Ascending aorta (tissue), 2 donors: Measurements from ENCODE around the gene ENTPD8. TPM values are rescaled to one million over a fixed set of nuclear protein-coding genes. Genes with fewer than 3 reads are reported as not detected.
"Not testable (repeated sequence)": the region's sequence is repeated elsewhere in the genome, so short reads cannot be mapped to it uniquely, and the experiment has no call there.

Source experiments
- DNase-seq, 2 donors: peaks; one replicate each; pipeline ENCODE4 v3.0.0-alpha.2; 2019; ENCODE audit warnings: low spot score in 2 of 2
- H3K27ac ChIP-seq, 2 donors: fragments of 200-600 bp; sonication (generic); one replicate each; pipeline ENCODE4 v1.5.1; 2016 to 2017; ENCODE audit warnings: mild to moderate bottlenecking in 1 of 2
- H3K27me3 ChIP-seq: fragments of 200-600 bp; sonication (generic); one replicate; pipeline ENCODE4 v1.5.1; 2017
- H3K36me3 ChIP-seq, 2 donors: fragments of 200-600 bp; sonication (generic); one replicate each; pipeline ENCODE4 v1.5.1; 2016
- H3K4me1 ChIP-seq, 2 donors: fragments of 200-600 bp; sonication (generic); one replicate each; pipeline ENCODE4 v1.5.1; 2016 to 2017; ENCODE audit warnings: mild to moderate bottlenecking in 1 of 2
- H3K4me3 ChIP-seq, 2 donors: fragments of 200-600 bp; sonication (generic); one replicate each; pipeline ENCODE4 v1.5.1; 2016 to 2017; ENCODE audit warnings: mild to moderate bottlenecking in 1 of 2
- H3K9me3 ChIP-seq, 2 donors: fragments of 200-600 bp; sonication (generic); one replicate each; pipeline ENCODE4 v1.5.1; 2016
- intact Hi-C: fragments of 100-400 bp; cut with DNase I; formaldehyde crosslinking; loops from one replicate; pipeline ENCODE4 v1.15.1; 2023
- total RNA-seq: library from RNA; depleted of rRNA; stranded (reverse); fragments of >200 nt; gene quantifications from one replicate; pipeline ENCODE4 v1.1.0, GENCODE V29; 2016
- TF ChIP-seq, protein P1 (sequence below), 3 experiments: fragments of 200-600 bp in 2 of 3; fragments of 450-650 bp in 1 of 3; sonication (generic) in 2 of 3; IDR thresholded peaks; one replicate each; pipeline ENCODE4 v1.5.1; 2016 to 2019; ENCODE audit warnings: antibody characterized with exemption in 3 of 3, mild to moderate bottlenecking in 1 of 3, moderate library complexity in 1 of 3

The ENTPD8 gene
- total RNA-seq, 1 donor from 2014 or later: not detected

DNA sequence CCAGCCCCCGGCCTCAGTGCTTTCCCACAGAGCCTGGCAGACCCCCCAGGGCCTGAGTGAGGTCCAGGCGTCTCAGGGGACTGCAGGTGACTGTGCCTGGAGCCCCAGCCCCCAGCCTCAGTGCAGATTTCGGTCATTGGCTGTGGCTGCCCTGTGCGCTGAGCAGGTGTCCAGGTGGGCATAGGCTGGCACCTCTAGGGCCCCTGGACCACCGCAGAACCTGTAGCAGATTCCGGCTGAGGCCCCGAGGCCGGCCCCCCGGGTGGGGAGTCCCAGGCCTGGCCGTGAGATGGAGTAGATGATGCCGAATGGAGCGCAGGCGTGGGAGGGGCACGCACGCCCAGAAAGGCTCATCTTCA is 30.3 kb downstream of the ENTPD8 start:
- Histone ChIP-seq H3K4me3 (no peak overlapping the region), H3K36me3 (no peaks in the 10 kb centered on the region), H3K27me3 (no peaks in the 10 kb centered on the region), H3K9me3 (no peaks in the 10 kb centered on the region), H3K27ac (no peak overlapping the region), H3K4me1 (peaks cover 16 to 40% of the 10 kb centered on the region in 2 donors)
- TF ChIP-seq, protein P1, sequence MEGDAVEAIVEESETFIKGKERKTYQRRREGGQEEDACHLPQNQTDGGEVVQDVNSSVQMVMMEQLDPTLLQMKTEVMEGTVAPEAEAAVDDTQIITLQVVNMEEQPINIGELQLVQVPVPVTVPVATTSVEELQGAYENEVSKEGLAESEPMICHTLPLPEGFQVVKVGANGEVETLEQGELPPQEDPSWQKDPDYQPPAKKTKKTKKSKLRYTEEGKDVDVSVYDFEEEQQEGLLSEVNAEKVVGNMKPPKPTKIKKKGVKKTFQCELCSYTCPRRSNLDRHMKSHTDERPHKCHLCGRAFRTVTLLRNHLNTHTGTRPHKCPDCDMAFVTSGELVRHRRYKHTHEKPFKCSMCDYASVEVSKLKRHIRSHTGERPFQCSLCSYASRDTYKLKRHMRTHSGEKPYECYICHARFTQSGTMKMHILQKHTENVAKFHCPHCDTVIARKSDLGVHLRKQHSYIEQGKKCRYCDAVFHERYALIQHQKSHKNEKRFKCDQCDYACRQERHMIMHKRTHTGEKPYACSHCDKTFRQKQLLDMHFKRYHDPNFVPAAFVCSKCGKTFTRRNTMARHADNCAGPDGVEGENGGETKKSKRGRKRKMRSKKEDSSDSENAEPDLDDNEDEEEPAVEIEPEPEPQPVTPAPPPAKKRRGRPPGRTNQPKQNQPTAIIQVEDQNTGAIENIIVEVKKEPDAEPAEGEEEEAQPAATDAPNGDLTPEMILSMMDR (IDR thresholded peaks at IDR 0.05): no peak
- no peak for DNase-seq
- intact Hi-C loops: no loop called here

DNA sequence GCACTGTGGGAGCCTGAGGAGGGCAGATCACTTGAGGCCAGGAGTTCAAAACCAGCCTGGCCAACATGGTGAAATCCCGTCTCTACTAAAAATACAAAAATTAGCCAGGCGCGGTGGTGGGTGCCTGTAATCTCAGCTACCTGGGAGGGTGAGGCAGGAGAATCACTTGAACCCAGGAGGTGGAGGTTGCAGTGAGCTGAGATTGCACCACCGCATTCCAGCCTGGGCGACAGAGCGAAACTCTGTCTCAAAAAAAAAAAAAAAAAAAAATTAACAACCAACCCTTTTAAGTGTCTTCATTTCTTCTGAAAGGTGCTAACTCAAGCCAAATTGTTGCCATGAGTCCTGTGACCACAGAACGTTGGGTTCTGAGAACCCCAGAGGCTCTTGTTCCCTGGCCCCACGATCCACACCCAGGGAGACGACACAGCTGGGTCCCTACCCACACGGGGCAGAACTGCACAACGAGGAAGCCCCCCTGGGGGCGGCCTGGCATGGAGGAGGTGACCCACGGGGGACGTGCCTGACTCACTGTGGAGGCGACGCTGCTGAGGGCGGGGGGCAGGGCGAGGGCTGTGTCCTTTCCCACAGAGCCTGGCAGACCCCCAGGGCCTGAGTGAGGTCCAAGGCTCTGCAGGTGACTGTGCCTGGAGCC is 30.8 kb downstream of the ENTPD8 start:
- H3K9me3 ChIP-seq, H3K36me3 ChIP-seq, DNase-seq, intact Hi-C loops, H3K4me3 ChIP-seq, H3K27me3 ChIP-seq, H3K27ac ChIP-seq: not testable (repeated sequence)
- peaks cover 16 to 40% of the 10 kb centered on the region in 2 donors for H3K4me1 ChIP-seq

DNA sequence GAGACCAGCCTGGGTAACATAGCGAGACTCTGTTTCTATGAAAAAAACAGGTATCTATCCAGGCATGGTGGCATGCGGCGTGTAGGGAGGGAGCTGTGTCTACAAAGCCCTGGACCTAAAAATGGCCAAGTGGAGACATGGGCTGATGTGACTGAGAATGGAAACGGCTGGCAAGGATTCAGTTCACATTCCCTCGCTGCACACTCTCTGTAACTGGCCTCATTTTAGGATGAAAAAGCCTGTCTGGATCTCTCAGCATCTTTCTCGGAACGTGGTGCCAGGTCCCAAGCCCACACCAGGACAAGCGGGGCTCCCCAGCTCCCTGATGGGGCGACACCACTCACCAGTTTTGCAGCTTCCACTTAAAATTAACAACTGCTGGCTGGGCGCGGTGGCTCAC is 31.6 kb downstream of the ENTPD8 start:
- Histone ChIP-seq H3K9me3 (no peaks in the 10 kb centered on the region), H3K27me3 (no peaks in the 10 kb centered on the region), H3K4me1 (peaks cover 16 to 37% of the 10 kb centered on the region in 2 donors), H3K27ac (no peak overlapping the region), H3K36me3 (no peaks in the 10 kb centered on the region), H3K4me3 (no peak overlapping the region)
- no peak for DNase-seq
- TF ChIP-seq, protein P1 (IDR thresholded peaks at IDR 0.05): no peak
- intact Hi-C loops: no loop called here

DNA sequence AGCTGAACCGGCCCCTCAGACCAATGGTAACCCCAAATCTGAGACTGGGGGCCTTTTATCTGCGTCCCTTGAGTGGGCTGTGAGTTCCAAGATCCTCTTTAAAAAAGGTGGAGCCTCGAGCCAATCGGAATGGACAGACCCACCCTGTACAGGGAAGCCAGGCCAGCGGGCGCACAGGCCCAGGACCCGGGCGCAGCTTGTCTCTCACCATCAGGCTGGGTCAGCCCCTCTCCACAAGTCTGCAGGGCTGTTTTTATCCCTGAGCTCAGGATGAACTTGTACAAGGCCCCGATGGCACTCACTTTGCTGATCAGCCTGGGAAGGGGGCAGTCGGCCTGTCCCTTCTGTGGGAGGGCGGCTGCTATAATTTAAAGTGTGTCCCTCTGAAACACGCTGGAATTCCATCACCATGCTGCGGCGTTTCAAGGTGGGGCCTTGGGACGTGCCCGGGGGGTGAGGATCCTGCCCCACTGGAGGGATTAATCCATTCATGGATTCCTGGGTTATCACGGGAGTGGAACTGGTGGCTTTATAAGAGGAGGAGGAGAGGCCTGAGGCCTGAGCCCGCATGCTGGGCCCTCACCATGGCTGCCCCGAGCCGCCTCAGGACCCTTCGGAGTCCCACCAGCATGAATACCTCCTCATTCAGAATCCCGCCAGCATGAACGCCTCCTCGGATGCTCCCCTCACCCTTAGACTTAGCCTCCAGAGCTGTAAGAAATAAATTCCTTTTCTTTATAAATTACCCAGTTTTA is 32.3 kb downstream of the ENTPD8 start:
- Histone ChIP-seq H3K27me3 (no peaks in the 10 kb centered on the region), H3K4me1 (peaks cover 16 to 34% of the 10 kb centered on the region in 2 donors), H3K4me3 (no peak overlapping the region), H3K27ac (no peak overlapping the region), H3K36me3 (no peaks in the 10 kb centered on the region), H3K9me3 (no peaks in the 10 kb centered on the region)
- TF ChIP-seq, protein P1 (IDR thresholded peaks at IDR 0.05): no peak
- DNase-seq: no peak
- intact Hi-C loops: no loop called here

DNA sequence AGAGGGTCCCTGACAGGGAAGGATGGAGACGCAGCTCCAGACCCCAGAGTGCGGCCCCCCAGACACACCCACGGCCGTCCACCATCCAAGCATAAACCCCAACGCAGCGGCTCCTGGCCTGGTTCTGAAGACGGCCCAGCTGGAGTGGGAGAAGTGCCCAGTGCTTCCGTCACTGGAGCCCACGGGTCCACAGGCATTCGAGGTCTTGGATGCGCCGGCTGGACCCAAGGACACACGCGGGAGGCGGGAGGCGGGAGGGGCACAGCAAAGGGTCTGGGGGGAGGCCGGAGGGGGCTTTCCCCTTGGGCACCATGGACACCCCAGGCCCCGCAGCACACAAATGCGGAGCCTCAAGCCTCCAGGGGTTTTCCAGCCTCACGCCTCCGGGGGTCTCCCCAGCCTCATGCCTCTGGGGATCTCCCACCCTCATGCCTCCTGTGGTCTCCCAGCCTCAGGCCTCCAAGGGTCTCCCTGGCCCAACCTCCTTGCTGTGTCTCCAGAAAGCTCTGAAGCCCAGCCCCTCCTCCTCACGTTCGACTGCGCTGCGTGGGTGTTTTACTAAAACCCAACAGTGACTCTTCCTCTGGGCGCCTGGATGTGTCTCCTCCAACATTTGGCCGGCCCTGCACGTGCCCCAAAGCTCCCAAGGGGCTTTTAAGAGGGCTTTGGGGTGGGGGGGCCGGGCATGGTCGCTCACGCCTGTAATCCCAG is 33.4 kb downstream of the ENTPD8 start:
- no peaks in the 10 kb centered on the region for H3K27me3 ChIP-seq
- H3K4me3 ChIP-seq: peak overlapping the region; percentile 50 to 66
- H3K27ac ChIP-seq: peak overlapping the region in 1 of 2 donors; percentile 24
- TF ChIP-seq, protein P1 (IDR thresholded peaks at IDR 0.05): no peak
- no peaks in the 10 kb centered on the region for H3K9me3 ChIP-seq
- DNase-seq: no peak
- no peaks in the 10 kb centered on the region for H3K36me3 ChIP-seq
- intact Hi-C loops: loop anchor here (2.0 kb wide), 1 partner anchor 113 kb away; no protein-coding TSS in a partner anchor
- H3K4me1 ChIP-seq: peaks cover 16 to 29% of the 10 kb centered on the region in 2 donors
